Natural killer cell (primary cell): ENCODE data around the gene CHST11. TPM values are rescaled to one million over a fixed set of nuclear protein-coding genes. Genes with fewer than 3 reads are reported as not detected.

Source experiments
- ATAC-seq, 3 donors: fragments of 150-1000 bp in 2 of 3; fragments of 200-7000 bp in 1 of 3; cut with Tn5 transposase; 1 replicate in 1 of 3; 2 replicates in 2 of 3; pipeline ENCODE4 v1.10.0; 2021; ENCODE audit warnings: mild to moderate bottlenecking in 2 of 3, moderate library complexity in 2 of 3
- DNase-seq, 2 donors: peaks; one replicate each; pipeline versions ENCODE4 v3.0.0 to v3.0.0-alpha.2; 2013 to 2021; ENCODE audit warnings: mixed read lengths in 1 of 2
- H3K27ac ChIP-seq: one replicate; pipeline ENCODE4 v1.5.1; 2013; ENCODE audit warnings: mild to moderate bottlenecking, low read length
- H3K27me3 ChIP-seq: one replicate; pipeline ENCODE4 v1.6.1; 2013; ENCODE audit warnings: low read length; ENCODE audit not compliant: control insufficient read depth, insufficient read depth
- H3K36me3 ChIP-seq: one replicate; pipeline ENCODE4 v1.6.1; 2013; ENCODE audit warnings: low read length; ENCODE audit not compliant: control insufficient read depth, insufficient read depth
- H3K4me1 ChIP-seq: one replicate; pipeline ENCODE4 v1.6.1; 2013; ENCODE audit warnings: low read length; ENCODE audit not compliant: control insufficient read depth, insufficient read depth
- H3K4me3 ChIP-seq: one replicate; pipeline ENCODE4 v1.5.1; 2013; ENCODE audit warnings: low read length
- H3K9me3 ChIP-seq: one replicate; pipeline ENCODE4 v1.6.1; 2013; ENCODE audit warnings: low read length; ENCODE audit not compliant: control insufficient read depth, insufficient read depth
- H3K27ac Mint-ChIP-seq, 2 donors: one replicate each; pipeline ENCODE4 v1.8.0; 2022; ENCODE audit warnings: mild to moderate bottlenecking in 2 of 2, mixed read lengths in 2 of 2, moderate library complexity in 1 of 2
- H3K27me3 Mint-ChIP-seq, 2 donors: one replicate each; pipeline ENCODE4 v1.8.0; 2022; ENCODE audit warnings: low read depth in 2 of 2, mixed read lengths in 2 of 2
- H3K36me3 Mint-ChIP-seq: one replicate; pipeline ENCODE4 v1.8.0; 2022; ENCODE audit warnings: mixed read lengths
- H3K4me1 Mint-ChIP-seq, 2 donors: one replicate each; pipeline ENCODE4 v1.8.0; 2022; ENCODE audit warnings: mixed read lengths in 2 of 2
- H3K4me3 Mint-ChIP-seq: one replicate; pipeline ENCODE4 v1.8.0; 2022; ENCODE audit warnings: mild to moderate bottlenecking, moderate library complexity, mixed read lengths
- H3K9me3 Mint-ChIP-seq, 2 donors: one replicate each; pipeline ENCODE4 v1.8.0; 2022; ENCODE audit warnings: mixed read lengths in 2 of 2
- CTCF ChIP-seq: fragments of 200-600 bp; IDR thresholded peaks from one replicate; pipeline ENCODE4 v1.8.0; 2022; ENCODE audit warnings: antibody characterized with exemption
- WGBS: methylation state at CpG from one replicate; pipeline ENCODE4 v1.1.7; 2013; ENCODE audit warnings: missing lambda C conversion rate; ENCODE audit not compliant: insufficient coverage; 5-methylcytosine and 5-hydroxymethylcytosine counted together
- intact Hi-C: fragments of 100-400 bp; cut with micrococcal nuclease; formaldehyde crosslinking; loops from one replicate; pipeline ENCODE4 v1.14.2; 2022
- total RNA-seq, 4 donors: library from RNA; stranded (reverse); fragments of 120-200 nt in 1 of 4; gene quantifications; one replicate each; pipeline versions ENCODE4 v1.2.3 to v1.2.4, GENCODE V29; 2013 to 2022

The CHST11 gene
- total RNA-seq, 3 donors from 2014 or later (not counting 1 experiment from before 2014, with no cell fraction given): 85.3 to 118 (median 96.1) TPM

GRCh38 chr12:104413330-104413729, 43.4 kb upstream of the CHST11 start:
- H3K36me3 Mint-ChIP-seq: no peaks in the 10 kb centered on the region
- ATAC-seq: no peak
- 92% methylated on average over 6 of the region's 6 CpGs for WGBS

GRCh38 chr12:104414581-104415341, 42.0 kb upstream of the CHST11 start:
- Histone ChIP-seq H3K27me3 (no peaks in the 10 kb centered on the region), H3K27ac (no peak overlapping the region), H3K4me1 (no peaks in the 10 kb centered on the region), H3K4me3 (no peak overlapping the region), H3K9me3 (no peaks in the 10 kb centered on the region), H3K36me3 (no peaks in the 10 kb centered on the region)
- no peaks in the 10 kb centered on the region for H3K9me3 Mint-ChIP-seq
- no peak for ATAC-seq
- no peaks in the 10 kb centered on the region for H3K4me1 Mint-ChIP-seq
- H3K27ac Mint-ChIP-seq: no peak overlapping the region
- intact Hi-C loops: no loop called here
- no peaks in the 10 kb centered on the region for H3K36me3 Mint-ChIP-seq
- H3K27me3 Mint-ChIP-seq: peaks cover 0 to 7% of the 10 kb centered on the region in 2 donors
- WGBS: 67% methylated on average over 5 of the region's 6 CpGs
- no peak for TF ChIP-seq CTCF
- H3K4me3 Mint-ChIP-seq: no peak overlapping the region
- no peak for DNase-seq

More at GRCh38 chr12:104413330-104413729, 43.4 kb upstream of the CHST11 start:
- Histone ChIP-seq H3K27ac (no peak overlapping the region), H3K4me3 (no peak overlapping the region), H3K36me3 (no peaks in the 10 kb centered on the region), H3K27me3 (no peaks in the 10 kb centered on the region), H3K4me1 (no peaks in the 10 kb centered on the region), H3K9me3 (no peaks in the 10 kb centered on the region)
- Mint-ChIP-seq H3K9me3 (no peaks in the 10 kb centered on the region), H3K4me3 (no peak overlapping the region), H3K4me1 (no peaks in the 10 kb centered on the region), H3K27me3 (peaks cover 4 to 11% of the 10 kb centered on the region in 2 donors), H3K27ac (no peak overlapping the region)
- no peak for DNase-seq
- no peak for TF ChIP-seq CTCF
- intact Hi-C loops: no loop called here

GRCh38 chr12:104415342-104415980, 41.3 kb upstream of the CHST11 start:
- Mint-ChIP-seq H3K27me3 (peaks cover 0 to 7% of the 10 kb centered on the region in 2 donors), H3K4me3 (no peak overlapping the region), H3K4me1 (no peaks in the 10 kb centered on the region), H3K27ac (no peak overlapping the region), H3K9me3 (no peaks in the 10 kb centered on the region), H3K36me3 (no peaks in the 10 kb centered on the region)
- Histone ChIP-seq H3K36me3 (no peaks in the 10 kb centered on the region), H3K4me1 (no peaks in the 10 kb centered on the region), H3K4me3 (no peak overlapping the region), H3K9me3 (no peaks in the 10 kb centered on the region), H3K27me3 (no peaks in the 10 kb centered on the region), H3K27ac (no peak overlapping the region)
- DNase-seq: no peak
- TF ChIP-seq CTCF: no peak
- no peak for ATAC-seq
- WGBS: 85% methylated on average over 7 of the region's 9 CpGs
- intact Hi-C loops: no loop called here
